ENCODE measurements around the gene WDFY4.

GRCh38 chr10:48923748-48924147, 239.1 kb downstream of the WDFY4 start:
- TF ChIP-seq CTCF (IDR thresholded peaks at IDR 0.05) (no peak), POLR2A (IDR thresholded peaks at IDR 0.05) (no peak)
